Measurements from ENCODE around the gene IRGQ.

IRGQ gene, protein sequence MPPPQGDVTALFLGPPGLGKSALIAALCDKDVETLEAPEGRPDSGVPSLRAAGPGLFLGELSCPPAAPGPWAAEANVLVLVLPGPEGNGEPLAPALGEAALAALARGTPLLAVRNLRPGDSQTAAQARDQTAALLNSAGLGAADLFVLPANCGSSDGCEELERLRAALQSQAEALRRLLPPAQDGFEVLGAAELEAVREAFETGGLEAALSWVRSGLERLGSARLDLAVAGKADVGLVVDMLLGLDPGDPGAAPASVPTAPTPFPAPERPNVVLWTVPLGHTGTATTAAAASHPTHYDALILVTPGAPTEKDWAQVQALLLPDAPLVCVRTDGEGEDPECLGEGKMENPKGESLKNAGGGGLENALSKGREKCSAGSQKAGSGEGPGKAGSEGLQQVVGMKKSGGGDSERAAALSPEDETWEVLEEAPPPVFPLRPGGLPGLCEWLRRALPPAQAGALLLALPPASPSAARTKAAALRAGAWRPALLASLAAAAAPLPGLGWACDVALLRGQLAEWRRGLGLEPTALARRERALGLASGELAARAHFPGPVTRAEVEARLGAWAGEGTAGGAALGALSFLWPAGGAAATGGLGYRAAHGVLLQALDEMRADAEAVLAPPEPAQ

DNA sequence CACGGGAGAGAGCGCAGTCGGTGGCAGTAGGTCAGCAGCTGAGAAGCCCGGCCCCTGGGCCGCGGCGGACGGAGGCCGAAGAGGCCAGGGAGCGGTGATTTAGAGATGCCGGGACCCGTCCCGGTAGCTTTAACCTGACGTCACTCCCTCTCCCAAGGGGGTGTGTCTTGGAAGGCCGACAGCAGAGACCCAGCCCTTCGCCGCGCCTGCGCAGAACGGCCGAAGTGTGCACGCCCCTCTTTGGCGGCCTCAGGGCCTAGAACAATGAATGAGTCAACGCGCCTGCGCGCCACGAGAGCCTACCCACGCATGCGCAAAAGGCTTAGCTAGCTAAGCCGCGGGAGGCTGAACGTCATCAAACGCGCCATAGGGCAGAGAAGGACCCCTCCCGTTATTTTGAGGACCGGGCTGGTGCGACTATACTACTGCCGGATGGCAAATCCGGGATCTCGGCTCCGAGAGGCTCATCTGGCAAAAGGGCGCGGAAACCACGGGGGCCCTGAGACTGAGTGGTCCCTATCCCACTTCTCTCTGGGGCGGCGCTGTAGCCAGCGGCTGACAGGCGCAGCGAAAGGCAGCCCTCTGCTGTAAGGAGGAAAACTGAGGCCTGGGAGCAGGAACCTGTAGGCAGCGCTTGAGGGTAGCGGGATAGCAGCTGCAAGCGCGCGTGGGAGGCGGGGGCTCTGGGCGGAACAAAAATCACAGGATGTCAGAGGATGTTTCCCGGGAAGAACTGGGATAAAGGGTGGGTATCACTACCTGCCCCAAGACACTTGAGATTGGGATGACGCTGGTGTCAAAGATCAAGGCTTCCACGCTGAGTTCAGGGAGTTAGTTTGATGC is at the start of gene IRGQ, which contains the start of gene ZNF576:
IRGQ (minus strand) TSS at position 136 of the 843 bp plus-strand sequence. CDS start 796 bp downstream, outside the sequence.
ZNF576 (plus strand) TSS at position 597 of the 843 bp plus-strand sequence. CDS start 514 bp downstream, outside the sequence.
- peak; percentile 100 for DNase-seq (ENCODE audit: low read depth in 2 of 2)
- peak within 1 kb of the TSS; percentile 61 to 79 for H3K4me3 ChIP-seq (replicated peaks in 1 of 2; ENCODE audit: low read depth in 2 of 2, low read length in 2 of 2)
- TF ChIP-seq, protein P1, sequence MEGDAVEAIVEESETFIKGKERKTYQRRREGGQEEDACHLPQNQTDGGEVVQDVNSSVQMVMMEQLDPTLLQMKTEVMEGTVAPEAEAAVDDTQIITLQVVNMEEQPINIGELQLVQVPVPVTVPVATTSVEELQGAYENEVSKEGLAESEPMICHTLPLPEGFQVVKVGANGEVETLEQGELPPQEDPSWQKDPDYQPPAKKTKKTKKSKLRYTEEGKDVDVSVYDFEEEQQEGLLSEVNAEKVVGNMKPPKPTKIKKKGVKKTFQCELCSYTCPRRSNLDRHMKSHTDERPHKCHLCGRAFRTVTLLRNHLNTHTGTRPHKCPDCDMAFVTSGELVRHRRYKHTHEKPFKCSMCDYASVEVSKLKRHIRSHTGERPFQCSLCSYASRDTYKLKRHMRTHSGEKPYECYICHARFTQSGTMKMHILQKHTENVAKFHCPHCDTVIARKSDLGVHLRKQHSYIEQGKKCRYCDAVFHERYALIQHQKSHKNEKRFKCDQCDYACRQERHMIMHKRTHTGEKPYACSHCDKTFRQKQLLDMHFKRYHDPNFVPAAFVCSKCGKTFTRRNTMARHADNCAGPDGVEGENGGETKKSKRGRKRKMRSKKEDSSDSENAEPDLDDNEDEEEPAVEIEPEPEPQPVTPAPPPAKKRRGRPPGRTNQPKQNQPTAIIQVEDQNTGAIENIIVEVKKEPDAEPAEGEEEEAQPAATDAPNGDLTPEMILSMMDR (IDR thresholded peaks at IDR 0.05; ENCODE audit: low read depth, low read length): no peak

DNA sequence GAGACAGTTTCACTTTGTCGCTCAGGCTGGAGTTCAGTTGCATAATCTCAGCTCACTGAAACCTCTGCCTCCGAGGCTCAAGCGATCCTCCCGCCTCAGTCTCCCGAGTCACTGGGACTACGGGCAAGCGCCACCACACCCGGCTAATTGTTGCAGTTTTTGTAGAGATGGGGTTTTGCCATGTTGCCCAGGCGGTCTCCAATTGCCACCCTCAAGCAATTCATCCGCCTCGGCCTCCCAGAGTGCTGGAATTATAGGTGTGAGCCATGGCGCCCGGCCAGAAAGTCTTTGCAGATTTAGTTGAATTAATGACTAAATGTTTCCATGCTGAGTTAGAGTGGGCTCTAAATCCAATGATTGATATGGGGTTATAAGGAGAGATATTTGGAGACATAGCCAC is 48.2 kb upstream of the IRGQ start:
- DNase-seq (ENCODE audit: low read depth in 2 of 2): no peak
- no peak overlapping the region for H3K4me3 ChIP-seq (replicated peaks in 1 of 2; ENCODE audit: low read depth in 2 of 2, low read length in 2 of 2)
- TF ChIP-seq, protein P1 (IDR thresholded peaks at IDR 0.05; ENCODE audit: low read depth, low read length): no peak

DNA sequence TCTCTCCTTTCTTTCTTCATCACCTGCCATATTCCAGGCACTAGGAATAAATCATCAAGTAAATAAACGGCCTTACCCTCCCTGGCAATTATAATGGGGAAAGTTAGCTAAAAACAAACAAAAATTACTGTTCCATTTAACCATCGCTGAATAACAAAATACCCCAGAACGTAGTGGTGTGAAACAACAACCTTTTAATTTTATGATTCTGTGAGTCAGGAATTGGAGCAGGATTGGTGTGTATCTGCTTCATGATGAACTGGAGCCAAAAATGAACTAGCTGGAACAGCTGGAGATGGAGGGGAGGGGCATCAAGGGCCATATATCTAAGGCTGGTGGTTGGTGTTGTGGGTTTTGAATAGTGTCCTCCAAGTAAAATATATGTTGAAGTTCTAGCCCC is 47.4 kb upstream of the IRGQ start:
- no peak for DNase-seq (ENCODE audit: low read depth in 2 of 2)
- no peak overlapping the region for H3K4me3 ChIP-seq (replicated peaks in 1 of 2; ENCODE audit: low read depth in 2 of 2, low read length in 2 of 2)

DNA sequence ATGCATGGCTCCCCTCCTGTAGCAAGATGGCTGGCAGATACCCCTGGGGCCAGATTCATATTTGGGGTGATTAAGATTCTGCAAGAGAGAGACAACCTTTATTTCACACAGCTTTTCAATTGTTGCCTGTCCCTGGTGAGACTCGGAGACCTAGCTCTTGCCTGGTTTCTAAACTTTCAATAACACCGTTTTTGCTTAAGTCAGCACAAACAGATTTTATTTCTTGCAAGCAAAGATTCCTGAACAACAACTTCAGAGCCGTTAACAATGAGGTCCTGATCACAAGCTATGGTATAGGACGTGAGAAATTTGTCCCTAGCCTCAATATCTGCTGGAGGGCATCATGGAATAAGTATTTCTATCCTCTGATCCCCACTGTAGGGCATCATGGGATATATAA is 46.6 kb upstream of the IRGQ start:
- DNase-seq (ENCODE audit: low read depth in 2 of 2): no peak
- no peak overlapping the region for H3K4me3 ChIP-seq (replicated peaks in 1 of 2; ENCODE audit: low read depth in 2 of 2, low read length in 2 of 2)
- TF ChIP-seq, protein P1 (IDR thresholded peaks at IDR 0.05; ENCODE audit: low read depth, low read length): no peak

More for the DNA sequence above, 47.4 kb upstream of the IRGQ start:
- TF ChIP-seq, protein P1 (IDR thresholded peaks at IDR 0.05; ENCODE audit: low read depth, low read length): no peak

DNA sequence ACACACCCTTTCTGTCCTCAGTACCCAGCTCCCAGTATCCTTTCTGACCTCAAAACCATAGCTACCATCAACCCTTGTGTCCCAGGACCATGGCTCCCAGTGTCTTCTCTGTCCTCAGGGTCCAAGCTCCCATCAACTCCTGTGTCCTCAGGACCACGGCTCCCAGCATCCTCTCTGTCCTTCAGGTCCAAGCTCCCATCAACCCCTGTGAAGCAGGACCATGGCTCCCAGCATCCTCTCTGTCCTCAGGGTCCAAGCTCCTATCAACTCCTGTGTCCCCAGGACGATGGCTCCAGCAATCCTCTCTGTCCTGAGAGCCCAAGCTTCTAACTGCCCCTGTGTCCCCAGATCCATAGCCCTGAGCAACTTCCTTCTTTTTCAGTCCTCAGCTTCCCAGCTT is 45.4 kb upstream of the IRGQ start:
- no peak overlapping the region for H3K4me3 ChIP-seq (replicated peaks in 1 of 2; ENCODE audit: low read depth in 2 of 2, low read length in 2 of 2)
- DNase-seq (ENCODE audit: low read depth in 2 of 2): no peak
- TF ChIP-seq, protein P1 (IDR thresholded peaks at IDR 0.05; ENCODE audit: low read depth, low read length): no peak

DNA sequence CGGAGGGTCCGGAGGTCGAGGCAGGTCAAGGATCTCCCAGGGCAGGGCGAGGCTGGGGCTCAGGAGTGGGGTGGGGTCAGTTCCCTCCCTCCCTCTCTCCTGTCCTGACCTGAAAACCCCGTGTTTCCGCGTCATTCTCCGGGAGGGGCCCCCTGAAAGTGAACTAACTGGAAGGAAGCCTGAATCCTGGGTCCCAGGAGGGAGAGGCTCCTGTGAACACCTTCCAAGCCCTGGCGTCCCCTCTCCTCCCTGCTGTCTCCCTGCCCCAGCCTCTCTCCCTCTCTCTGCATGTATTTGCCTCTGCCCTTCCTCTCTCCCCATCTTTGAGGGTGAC is 44.5 kb upstream of the IRGQ start:
- TF ChIP-seq, protein P1 (IDR thresholded peaks at IDR 0.05; ENCODE audit: low read depth, low read length): no peak
- H3K4me3 ChIP-seq (replicated peaks in 1 of 2; ENCODE audit: low read depth in 2 of 2, low read length in 2 of 2): peak overlapping the region; percentile 50 to 55

More for the DNA sequence above, 44.5 kb upstream of the IRGQ start:
- no peak for DNase-seq (ENCODE audit: low read depth in 2 of 2)
